Activated B cell treated with CpG ODN at 0.5 μM for 24 hours (primary cell): ENCODE data around the gene BANP. TPM values are rescaled to one million over a fixed set of nuclear protein-coding genes. Genes with fewer than 3 reads are reported as not detected.

Experiments used
- ATAC-seq: fragments of 200-7000 bp; cut with Tn5 transposase; one replicate; pipeline ENCODE4 v1.10.0; 2021; ENCODE audit warnings: low read depth, mild to moderate bottlenecking, moderate library complexity
- CTCF ChIA-PET: fragments of 350-600 bp; sonication (Branson Sonifier 250); formaldehyde crosslinking; loops from one replicate; lab custom pipeline; 2021; ENCODE audit warnings: antibody characterized with exemption; lab: Charles Lee
- POLR2A ChIA-PET: fragments of 350-600 bp; sonication (Branson Sonifier 250); formaldehyde crosslinking; loops from one replicate; lab custom pipeline; 2021; ENCODE audit warnings: antibody characterized with exemption; lab: Charles Lee
- DNase-seq: peaks from one replicate; pipeline ENCODE4 v3.0.0; 2022
- H3K27ac Mint-ChIP-seq: one replicate; pipeline ENCODE4 v1.8.0; 2020; ENCODE audit warnings: mixed read lengths
- H3K27me3 Mint-ChIP-seq: one replicate; pipeline ENCODE4 v1.8.0; 2021; ENCODE audit warnings: mixed read lengths
- H3K36me3 Mint-ChIP-seq: one replicate; pipeline ENCODE4 v1.8.0; 2021; ENCODE audit warnings: low read depth, mixed read lengths
- H3K4me1 Mint-ChIP-seq: one replicate; pipeline ENCODE4 v1.8.0; 2021; ENCODE audit warnings: mixed read lengths
- H3K4me3 Mint-ChIP-seq: one replicate; pipeline ENCODE4 v1.8.0; 2020; ENCODE audit warnings: mild to moderate bottlenecking, mixed read lengths
- H3K9me3 Mint-ChIP-seq: one replicate; pipeline ENCODE4 v1.8.0; 2020; ENCODE audit warnings: mixed read lengths
- intact Hi-C: fragments of 100-400 bp; cut with micrococcal nuclease; formaldehyde crosslinking; loops from one replicate; pipeline ENCODE4 v1.15.1; 2024
- total RNA-seq: library from RNA; stranded (reverse); gene quantifications from 2 replicates; pipeline ENCODE4 v1.2.3, GENCODE V29; 2022
- TF ChIP-seq, protein P1 (sequence below): fragments of 200-600 bp; IDR thresholded peaks from one replicate; pipeline ENCODE4 v1.8.0; 2022; ENCODE audit warnings: antibody characterized with exemption, mild to moderate bottlenecking

BANP gene
- total RNA-seq, 1 donor from 2014 or later, result 72.3 TPM

DNA sequence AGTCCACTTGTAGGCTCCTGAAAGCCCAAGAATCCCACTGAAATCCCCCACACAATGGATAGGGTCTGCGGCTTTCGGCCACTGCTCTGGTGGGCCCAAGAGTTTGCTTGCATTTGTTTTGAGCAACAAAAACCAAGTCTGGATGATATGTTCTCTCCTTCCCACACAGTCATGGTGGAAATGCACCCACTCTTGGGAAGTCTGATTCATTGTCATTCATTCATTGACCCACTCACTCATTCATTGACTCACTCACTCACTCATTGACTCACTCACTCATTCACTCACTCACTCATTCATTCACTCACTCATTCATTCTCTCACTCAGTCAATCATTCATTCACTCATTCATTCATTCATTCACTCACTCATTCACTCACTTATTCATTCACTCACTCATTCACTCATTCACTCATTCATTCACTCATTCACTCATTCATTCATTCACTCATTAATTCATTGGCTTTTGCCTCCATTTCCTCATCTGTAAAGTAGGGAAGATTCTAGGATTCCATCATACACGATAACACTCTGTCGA lies 12.8 kb upstream of the BANP start:
- H3K4me1 Mint-ChIP-seq, result peaks cover 12% of the 10 kb centered on the region
- intact Hi-C loops, result no loop called here
- no peak for DNase-seq
- no peak for ATAC-seq
- H3K27me3 Mint-ChIP-seq, result no peaks in the 10 kb centered on the region
- ChIA-PET CTCF (no interaction called here), POLR2A (no interaction called here)
- H3K9me3 Mint-ChIP-seq, result no peaks in the 10 kb centered on the region
- H3K27ac Mint-ChIP-seq, result no peak overlapping the region
- no peak overlapping the region for H3K4me3 Mint-ChIP-seq
- TF ChIP-seq, protein P1, sequence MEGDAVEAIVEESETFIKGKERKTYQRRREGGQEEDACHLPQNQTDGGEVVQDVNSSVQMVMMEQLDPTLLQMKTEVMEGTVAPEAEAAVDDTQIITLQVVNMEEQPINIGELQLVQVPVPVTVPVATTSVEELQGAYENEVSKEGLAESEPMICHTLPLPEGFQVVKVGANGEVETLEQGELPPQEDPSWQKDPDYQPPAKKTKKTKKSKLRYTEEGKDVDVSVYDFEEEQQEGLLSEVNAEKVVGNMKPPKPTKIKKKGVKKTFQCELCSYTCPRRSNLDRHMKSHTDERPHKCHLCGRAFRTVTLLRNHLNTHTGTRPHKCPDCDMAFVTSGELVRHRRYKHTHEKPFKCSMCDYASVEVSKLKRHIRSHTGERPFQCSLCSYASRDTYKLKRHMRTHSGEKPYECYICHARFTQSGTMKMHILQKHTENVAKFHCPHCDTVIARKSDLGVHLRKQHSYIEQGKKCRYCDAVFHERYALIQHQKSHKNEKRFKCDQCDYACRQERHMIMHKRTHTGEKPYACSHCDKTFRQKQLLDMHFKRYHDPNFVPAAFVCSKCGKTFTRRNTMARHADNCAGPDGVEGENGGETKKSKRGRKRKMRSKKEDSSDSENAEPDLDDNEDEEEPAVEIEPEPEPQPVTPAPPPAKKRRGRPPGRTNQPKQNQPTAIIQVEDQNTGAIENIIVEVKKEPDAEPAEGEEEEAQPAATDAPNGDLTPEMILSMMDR, result no peak
- H3K36me3 Mint-ChIP-seq, result no peaks in the 10 kb centered on the region

DNA sequence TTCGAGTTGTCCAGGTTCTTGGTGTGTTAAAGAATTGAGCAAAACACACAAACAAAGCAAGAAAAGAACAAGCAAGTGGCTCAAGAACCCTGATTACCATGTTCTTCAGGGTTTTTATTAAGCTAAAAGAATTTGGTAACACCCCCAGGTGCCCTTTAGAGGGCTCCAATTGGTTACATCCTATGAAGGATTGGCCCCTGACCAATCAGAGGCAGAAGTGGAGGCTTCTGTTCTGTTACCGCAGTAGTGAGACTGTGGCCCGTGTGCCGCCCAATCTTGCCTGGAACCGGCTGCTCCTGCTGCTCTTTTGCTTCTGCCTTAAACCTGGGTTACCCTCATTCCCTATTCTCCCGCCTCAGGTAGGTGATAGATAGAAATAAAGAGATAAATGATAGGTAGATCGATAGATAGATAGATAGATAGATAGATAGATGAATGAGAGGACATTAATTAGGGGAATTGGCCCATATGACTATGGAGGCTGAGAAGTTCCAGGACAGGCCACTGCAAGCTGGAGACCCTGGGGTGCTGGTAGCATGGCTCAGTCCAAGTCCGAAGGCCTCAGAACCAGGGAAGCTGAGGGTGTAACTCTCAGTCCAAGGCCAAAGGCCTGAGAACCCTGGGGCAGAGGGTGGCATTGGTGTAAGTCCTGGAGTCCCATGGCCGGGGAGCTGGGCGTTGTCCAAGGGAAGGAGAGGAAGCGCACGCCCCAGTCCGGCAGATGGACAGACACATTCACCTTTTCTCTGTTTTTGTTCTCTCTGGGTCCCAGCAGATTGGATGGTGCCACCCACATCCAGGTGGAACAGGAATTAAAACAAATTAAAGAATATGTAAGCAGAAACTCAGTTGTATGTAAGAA lies 11.4 kb upstream of the BANP start:
- Mint-ChIP-seq H3K27me3 (no peaks in the 10 kb centered on the region), H3K9me3 (no peaks in the 10 kb centered on the region), H3K4me1 (peaks cover 10% of the 10 kb centered on the region), H3K27ac (no peak overlapping the region), H3K36me3 (no peaks in the 10 kb centered on the region), H3K4me3 (no peak overlapping the region)
- DNase-seq, result no peak
- CTCF ChIA-PET, result no interaction called here
- TF ChIP-seq, protein P1, result no peak
- intact Hi-C loops, result no loop called here
- no peak for ATAC-seq
- POLR2A ChIA-PET, result no interaction called here

DNA sequence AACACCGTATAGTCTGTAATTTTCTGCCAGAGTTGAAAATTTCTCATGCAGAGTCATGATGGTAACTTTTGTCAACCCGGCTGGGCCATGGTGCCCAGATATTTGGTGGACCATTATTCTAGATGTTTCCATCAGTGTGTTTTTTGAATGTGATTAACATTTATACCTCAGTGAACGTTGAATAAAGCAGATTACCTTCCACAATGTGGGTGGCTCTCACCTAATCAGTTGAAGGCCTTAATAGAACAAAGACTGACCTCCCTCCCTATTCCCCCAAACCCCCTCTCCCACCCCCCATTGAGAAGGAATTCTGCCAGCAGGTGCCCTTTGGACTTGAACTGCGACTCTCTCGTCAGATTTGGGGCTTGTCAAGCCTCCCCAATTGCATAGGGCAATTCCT lies 8.6 kb upstream of the BANP start:
- H3K27ac Mint-ChIP-seq, result no peak overlapping the region
- DNase-seq (no peak), ATAC-seq (no peak)
- ChIA-PET CTCF (no interaction called here), POLR2A (interaction anchor here (0.7 kb wide), 1 partner anchor 8 kb away, joined by 9 read pairs; the partner anchor contains the start of gene BANP)
- H3K4me3 Mint-ChIP-seq, result no peak overlapping the region
- H3K4me1 Mint-ChIP-seq, result peaks cover 16% of the 10 kb centered on the region
- no peaks in the 10 kb centered on the region for H3K36me3 Mint-ChIP-seq
- H3K9me3 Mint-ChIP-seq, result no peaks in the 10 kb centered on the region
- TF ChIP-seq, protein P1, result no peak
- no peaks in the 10 kb centered on the region for H3K27me3 Mint-ChIP-seq
- intact Hi-C loops, result no loop called here

DNA sequence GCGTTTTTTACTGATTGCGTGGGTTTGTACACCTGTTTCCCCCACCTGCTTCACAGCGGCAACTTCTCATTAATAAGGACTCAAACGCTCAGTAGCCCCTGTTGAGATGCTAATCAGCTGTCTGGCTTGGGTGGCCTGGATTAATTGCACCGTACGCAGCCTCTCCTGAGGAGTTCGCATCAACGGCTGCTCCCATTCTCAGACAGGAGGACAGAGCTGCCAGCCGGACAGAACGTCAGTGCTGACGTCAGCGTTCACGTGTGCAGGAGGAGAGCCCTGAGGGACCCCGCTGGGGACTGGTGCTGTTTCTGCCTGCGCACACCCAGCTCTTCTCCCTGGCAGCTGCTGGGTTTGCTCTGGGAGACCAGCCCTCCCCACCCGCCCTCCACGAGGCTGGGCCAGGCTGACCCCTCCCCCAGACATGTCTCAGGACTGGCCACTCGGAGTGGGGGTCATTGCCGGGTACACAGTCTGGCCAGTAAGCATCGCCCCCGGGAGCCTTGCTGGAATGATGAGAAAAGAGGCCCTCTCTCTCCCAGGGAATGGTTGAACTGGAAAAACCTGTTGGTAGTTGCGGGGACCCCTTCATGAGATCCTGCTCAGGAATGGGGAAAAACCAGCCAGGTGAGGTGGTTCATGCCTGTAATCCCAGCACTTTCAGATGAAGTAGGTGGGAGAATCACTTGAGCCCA lies 5.7 kb upstream of the BANP start:
- ATAC-seq (peak; percentile 82), DNase-seq (peak; percentile 47)
- TF ChIP-seq, protein P1, result no peak
- no peaks in the 10 kb centered on the region for H3K27me3 Mint-ChIP-seq
- ChIA-PET CTCF (no interaction called here), POLR2A (interaction anchor here (0.6 to 1.1 kb wide), 6 partner anchors 8 to 1295 kb away, joined by 3 to 9 read pairs (median 3); no protein-coding TSS in a partner anchor)
- H3K36me3 Mint-ChIP-seq, result no peaks in the 10 kb centered on the region
- no peak overlapping the region for H3K27ac Mint-ChIP-seq
- H3K4me1 Mint-ChIP-seq, result peaks cover 34% of the 10 kb centered on the region
- peak overlapping the region; percentile 78 for H3K4me3 Mint-ChIP-seq
- intact Hi-C loops, result no loop called here
- H3K9me3 Mint-ChIP-seq, result no peaks in the 10 kb centered on the region
